Measurements from ENCODE around the gene SHISA9. TPM values are rescaled to one million over a fixed set of nuclear protein-coding genes. Genes with fewer than 3 reads are reported as not detected.

The SHISA9 gene
- total and polyA plus RNA-seq, 2 donors (not counting 1 experiment from before 2014, with no cell fraction given) = 0.03 to 0.07 TPM

- CTCF ChIA-PET = no interaction called here
- H3K9me3 Mint-ChIP-seq (ENCODE audit: insufficient read depth) = peaks cover 4% of the 10 kb centered on the region
- no peak overlapping the region for H3K4me3 ChIP-seq (ENCODE audit: control extremely low read depth in 1 of 5, extremely low read depth in 1 of 5, insufficient read depth in 1 of 5, low read depth in 2 of 5, low read length in 4 of 5)
- H3K4me1 Mint-ChIP-seq = no peaks in the 10 kb centered on the region
- WGBS (ENCODE audit: insufficient coverage) = 86% methylated on average over 2 of the region's 3 CpGs
- peaks cover 10% of the 10 kb centered on the region for H3K27me3 Mint-ChIP-seq
- no peak for TF ChIP-seq EZH2 (IDR thresholded peaks at IDR 0.05; ENCODE audit: borderline replicate concordance, insufficient read depth, low read depth, low read length, poor library complexity, severe bottlenecking)
- no peak for TF ChIP-seq CTCF (IDR thresholded peaks at IDR 0.05)
- intact Hi-C loops (cut with micrococcal nuclease) = no loop called here
- peaks cover 0 to 3% (median 0%) of the 10 kb centered on the region in 3 donors for H3K9me3 ChIP-seq (ENCODE audit: control extremely low read depth in 1 of 3, control insufficient read depth in 2 of 3, insufficient read depth in 1 of 3, low read length in 2 of 3)
- H4K20me1 ChIP-seq (ENCODE audit: control insufficient read depth, insufficient read depth, low read length, poor library complexity, severe bottlenecking) = no peaks in the 10 kb centered on the region
- DNase-seq = no peak
- ATAC-seq (ENCODE audit: low read depth) = no peak
- no peaks in the 10 kb centered on the region for H3K79me2 ChIP-seq (ENCODE audit: control insufficient read depth, insufficient read depth, low read length)
- H3K27ac Mint-ChIP-seq = no peak overlapping the region
- no peak overlapping the region for H3K4me2 ChIP-seq (replicated peaks; ENCODE audit: low read depth, low read length, poor library complexity, severe bottlenecking)
- H3K27ac ChIP-seq (ENCODE audit: low read length in 2 of 2) = no peak overlapping the region
- H3K9ac ChIP-seq (ENCODE audit: low read length) = no peak overlapping the region
- H3K36me3 ChIP-seq (replicated peaks in 1 of 2; ENCODE audit: control extremely low read depth in 1 of 2, control insufficient read depth in 1 of 2, extremely low read depth in 1 of 2, insufficient read depth in 2 of 2, low read length in 1 of 2) = no peaks in the 10 kb centered on the region
- no peaks in the 10 kb centered on the region for H3K27me3 ChIP-seq (replicated peaks in 1 of 4; ENCODE audit: control extremely low read depth in 1 of 4, control insufficient read depth in 3 of 4, insufficient read depth in 4 of 4, low read length in 3 of 4)
- H3K4me3 Mint-ChIP-seq = no peak overlapping the region
- no peaks in the 10 kb centered on the region for H3K4me1 ChIP-seq (ENCODE audit: control insufficient read depth in 2 of 2, insufficient read depth in 2 of 2, low read length in 2 of 2)
- H2AFZ ChIP-seq (ENCODE audit: insufficient read depth, low read depth, low read length, poor library complexity, severe bottlenecking) = no peak overlapping the region
- POLR2A ChIA-PET = no interaction called here
Observed at GRCh38 chr16:12944300-12944699, 42.9 kb downstream of the SHISA9 start.

GRCh38 chr16:12951392-12951791 lies 50.0 kb downstream of the SHISA9 start:
- Mint-ChIP-seq H3K4me1 (no peaks in the 10 kb centered on the region), H3K4me3 (no peak overlapping the region), H3K27ac (no peak overlapping the region), H3K27me3 (peaks cover 8% of the 10 kb centered on the region), H3K9me3 (ENCODE audit: insufficient read depth) (peaks cover 7% of the 10 kb centered on the region)
- TF ChIP-seq CTCF (IDR thresholded peaks at IDR 0.05) (no peak), EZH2 (IDR thresholded peaks at IDR 0.05; ENCODE audit: borderline replicate concordance, insufficient read depth, low read depth, low read length, poor library complexity, severe bottlenecking) (no peak)
- Histone ChIP-seq H3K27ac (ENCODE audit: low read length in 2 of 2) (no peak overlapping the region), H3K9ac (ENCODE audit: low read length) (no peak overlapping the region), H3K4me3 (ENCODE audit: control extremely low read depth in 1 of 5, extremely low read depth in 1 of 5, insufficient read depth in 1 of 5, low read depth in 2 of 5, low read length in 4 of 5) (no peak overlapping the region), H3K9me3 (ENCODE audit: control extremely low read depth in 1 of 3, control insufficient read depth in 2 of 3, insufficient read depth in 1 of 3, low read length in 2 of 3) (peaks cover 0 to 3% (median 0%) of the 10 kb centered on the region in 3 donors), H3K79me2 (ENCODE audit: control insufficient read depth, insufficient read depth, low read length) (no peaks in the 10 kb centered on the region), H4K20me1 (ENCODE audit: control insufficient read depth, insufficient read depth, low read length, poor library complexity, severe bottlenecking) (no peaks in the 10 kb centered on the region), H3K27me3 (replicated peaks in 1 of 4; ENCODE audit: control extremely low read depth in 1 of 4, control insufficient read depth in 3 of 4, insufficient read depth in 4 of 4, low read length in 3 of 4) (peaks cover 0 to 2% (median 1%) of the 10 kb centered on the region in 4 experiments), H3K36me3 (replicated peaks in 1 of 2; ENCODE audit: control extremely low read depth in 1 of 2, control insufficient read depth in 1 of 2, extremely low read depth in 1 of 2, insufficient read depth in 2 of 2, low read length in 1 of 2) (no peaks in the 10 kb centered on the region), H2AFZ (ENCODE audit: insufficient read depth, low read depth, low read length, poor library complexity, severe bottlenecking) (no peak overlapping the region), H3K4me2 (replicated peaks; ENCODE audit: low read depth, low read length, poor library complexity, severe bottlenecking) (no peak overlapping the region), H3K4me1 (ENCODE audit: control insufficient read depth in 2 of 2, insufficient read depth in 2 of 2, low read length in 2 of 2) (no peaks in the 10 kb centered on the region)
- no CpG with 5 or more reads among the region's 1 CpG for WGBS (ENCODE audit: insufficient coverage)
- no peak for ATAC-seq (ENCODE audit: low read depth)
- intact Hi-C loops (cut with micrococcal nuclease) = no loop called here
- DNase-seq = no peak
- CTCF ChIA-PET = no interaction called here
- POLR2A ChIA-PET = no interaction called here
